Karpas-422 (cell line): Measurements from ENCODE around the gene B4GALT4. TPM values are rescaled to one million over a fixed set of nuclear protein-coding genes. Genes with fewer than 3 reads are reported as not detected.

Source experiments
- DNase-seq: peaks from one replicate; pipeline ENCODE4 v3.0.0-alpha.2; 2015
- H2AFZ ChIP-seq: fragments of 200-600 bp; sonication (generic); 2 replicates; pipeline ENCODE4 v1.6.1; 2014; ENCODE audit warnings: antibody characterized with exemption, low read length, mixed read lengths
- H3K27ac ChIP-seq: fragments of 200-600 bp; sonication (generic); 2 replicates; pipeline ENCODE4 v1.5.1; 2014; ENCODE audit warnings: mild to moderate bottlenecking, low read length, moderate library complexity
- H3K27me3 ChIP-seq: fragments of 200-600 bp; sonication (generic); 2 replicates; pipeline ENCODE4 v1.6.1; 2014; ENCODE audit warnings: low read length, mixed read lengths
- H3K36me3 ChIP-seq: fragments of 200-600 bp; sonication (generic); 2 replicates; pipeline ENCODE4 v1.6.1; 2014; ENCODE audit warnings: low read length, mixed read lengths; ENCODE audit not compliant: insufficient read depth
- H3K4me1 ChIP-seq: fragments of 200-600 bp; sonication (generic); 2 replicates; pipeline ENCODE4 v1.6.1; 2014; ENCODE audit warnings: mild to moderate bottlenecking, low read length, mixed read lengths
- H3K4me2 ChIP-seq: fragments of 200-600 bp; sonication (generic); 2 replicates; pipeline ENCODE4 v1.6.1; 2014; ENCODE audit warnings: low read length, low read depth, mild to moderate bottlenecking; ENCODE audit not compliant: poor library complexity, severe bottlenecking
- H3K4me3 ChIP-seq: fragments of 200-600 bp; sonication (generic); 2 replicates; pipeline ENCODE4 v1.5.1; 2014; ENCODE audit warnings: mild to moderate bottlenecking, antibody characterized with exemption, low read length, mixed read lengths
- H3K79me2 ChIP-seq: fragments of 200-600 bp; sonication (generic); 2 replicates; pipeline ENCODE4 v1.6.1; 2014; ENCODE audit warnings: mild to moderate bottlenecking, low read length, mixed read lengths
- H3K9ac ChIP-seq: fragments of 200-600 bp; sonication (generic); 2 replicates; pipeline ENCODE4 v1.6.0; 2014; ENCODE audit warnings: low read length
- H3K9me2 ChIP-seq: fragments of 200-600 bp; sonication (generic), shearing (Covaris generic); replicated peaks from 2 replicates; pipeline ENCODE4 v1.6.0; 2014; ENCODE audit warnings: mild to moderate bottlenecking, low read length, moderate library complexity; ENCODE audit not compliant: insufficient read depth
- H3K9me3 ChIP-seq: fragments of 300-700, 200-600 bp; sonication (generic); 2 replicates; pipeline ENCODE4 v1.6.1; 2014; ENCODE audit warnings: low read length, mixed read lengths
- H4K20me1 ChIP-seq: fragments of 200-600 bp; sonication (generic); 2 replicates; pipeline ENCODE4 v1.6.1; 2014; ENCODE audit warnings: mild to moderate bottlenecking, antibody characterized with exemption, low read length, low read depth; ENCODE audit not compliant: insufficient read depth
- total RNA-seq: library from RNA; depleted of rRNA; stranded (reverse); fragments of >200 nt; shearing (Covaris generic); gene quantifications from 2 replicates; pipeline ENCODE4 v1.2.3, GENCODE V29; 2014; ENCODE audit warnings: low replicate concordance

The B4GALT4 gene
- total RNA-seq, 1 experiment from 2014 or later, result 9.8 TPM

DNA sequence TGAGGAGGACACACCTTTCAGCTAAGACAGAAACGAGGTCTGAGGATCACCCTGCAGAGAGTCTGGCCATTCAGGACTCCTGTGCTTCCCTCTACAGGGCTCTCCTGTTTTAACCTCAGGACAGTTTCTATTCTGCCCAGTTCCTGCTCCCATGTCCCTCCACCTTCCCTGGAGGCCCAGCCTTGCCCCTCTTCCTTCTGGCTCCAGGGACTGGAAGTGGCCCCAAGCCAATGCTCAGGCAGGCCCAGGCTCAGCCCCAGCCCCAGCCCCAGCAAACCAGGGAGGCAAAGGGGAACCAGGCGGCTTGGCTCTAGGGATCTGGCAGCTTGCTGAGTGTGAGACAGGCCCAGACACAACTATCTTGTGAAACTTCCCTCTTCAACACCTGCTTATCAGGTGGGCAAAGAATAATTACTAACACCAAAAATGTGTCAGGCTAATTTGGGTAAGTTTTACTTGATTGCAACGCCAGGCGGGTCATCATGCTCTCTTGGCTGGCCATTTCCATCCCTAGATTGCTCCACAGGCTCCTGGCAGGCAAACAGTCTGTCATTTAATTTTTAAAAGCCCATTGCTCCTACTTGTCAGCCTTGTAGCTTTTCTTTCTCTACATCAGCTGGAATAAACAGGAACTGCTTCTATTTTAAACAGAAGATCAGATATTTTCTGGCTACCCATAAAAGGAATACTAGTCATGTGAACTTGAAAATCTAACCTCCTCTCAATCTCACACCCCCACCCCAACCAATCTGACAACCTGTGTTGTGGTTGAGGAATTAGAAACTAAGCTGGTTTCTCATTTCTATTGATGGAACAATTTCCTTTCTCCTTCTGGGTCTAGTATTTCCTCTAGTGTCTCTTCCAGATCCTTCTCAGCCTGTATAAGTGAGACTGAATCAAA, 33.8 kb downstream of the B4GALT4 start:
- Histone ChIP-seq H3K4me1 (no peaks in the 10 kb centered on the region), H3K27ac (no peak overlapping the region), H3K4me3 (no peak overlapping the region)

GRCh38 chr3:119205685-119206084, 35.0 kb downstream of the B4GALT4 start:
- Histone ChIP-seq H3K36me3 (no peaks in the 10 kb centered on the region), H2AFZ (no peak overlapping the region), H3K4me2 (no peak overlapping the region), H3K9me2 (no peaks in the 10 kb centered on the region), H3K4me1 (no peaks in the 10 kb centered on the region), H3K27ac (no peak overlapping the region), H3K9ac (no peak overlapping the region), H3K4me3 (no peak overlapping the region), H4K20me1 (no peaks in the 10 kb centered on the region), H3K27me3 (no peaks in the 10 kb centered on the region), H3K79me2 (no peaks in the 10 kb centered on the region), H3K9me3 (no peaks in the 10 kb centered on the region)
- no peak for DNase-seq

More for the DNA sequence above, 33.8 kb downstream of the B4GALT4 start:
- no peak overlapping the region for H3K9ac ChIP-seq
- no peaks in the 10 kb centered on the region for H3K9me3 ChIP-seq
- H4K20me1 ChIP-seq, result no peaks in the 10 kb centered on the region
- H3K9me2 ChIP-seq, result no peaks in the 10 kb centered on the region
- no peak overlapping the region for H3K4me2 ChIP-seq
- no peak for DNase-seq
- no peak overlapping the region for H2AFZ ChIP-seq
- no peaks in the 10 kb centered on the region for H3K27me3 ChIP-seq
- 0 out of 2 replicates have a peak, but pooled peaks cover under 1% of the 10 kb centered on the region for H3K36me3 ChIP-seq
- no peaks in the 10 kb centered on the region for H3K79me2 ChIP-seq

GRCh38 chr3:119205209-119205608, 35.5 kb downstream of the B4GALT4 start:
- no peak for DNase-seq
- H3K36me3 ChIP-seq, result no peaks in the 10 kb centered on the region
- no peak overlapping the region for H3K9ac ChIP-seq
- H3K4me1 ChIP-seq, result no peaks in the 10 kb centered on the region
- no peaks in the 10 kb centered on the region for H3K9me2 ChIP-seq
- H3K9me3 ChIP-seq, result no peaks in the 10 kb centered on the region
- H4K20me1 ChIP-seq, result no peaks in the 10 kb centered on the region
- no peak overlapping the region for H3K27ac ChIP-seq
- no peaks in the 10 kb centered on the region for H3K79me2 ChIP-seq
- H3K27me3 ChIP-seq, result no peaks in the 10 kb centered on the region
- no peak overlapping the region for H3K4me3 ChIP-seq
- no peak overlapping the region for H3K4me2 ChIP-seq
- no peak overlapping the region for H2AFZ ChIP-seq

- DNase-seq, result no peak
- Histone ChIP-seq H3K27ac (no peak overlapping the region), H3K9me2 (no peaks in the 10 kb centered on the region), H3K4me3 (no peak overlapping the region), H3K27me3 (no peaks in the 10 kb centered on the region), H3K4me1 (no peaks in the 10 kb centered on the region), H3K36me3 (no peaks in the 10 kb centered on the region), H4K20me1 (no peaks in the 10 kb centered on the region), H2AFZ (no peak overlapping the region), H3K9me3 (no peaks in the 10 kb centered on the region), H3K79me2 (no peaks in the 10 kb centered on the region), H3K9ac (no peak overlapping the region), H3K4me2 (no peak overlapping the region)
These were observed 44.8 kb downstream of the B4GALT4 start for GRCh38 chr3:119195911-119196310.

- Histone ChIP-seq H3K9ac (no peak overlapping the region), H3K79me2 (no peaks in the 10 kb centered on the region), H3K27me3 (no peaks in the 10 kb centered on the region), H4K20me1 (no peaks in the 10 kb centered on the region), H3K4me1 (no peaks in the 10 kb centered on the region), H3K4me2 (no peak overlapping the region), H3K9me3 (no peaks in the 10 kb centered on the region), H3K36me3 (no peaks in the 10 kb centered on the region), H2AFZ (no peak overlapping the region), H3K27ac (no peak overlapping the region), H3K4me3 (no peak overlapping the region), H3K9me2 (no peaks in the 10 kb centered on the region)
- DNase-seq, result no peak
These were observed 45.6 kb downstream of the B4GALT4 start for GRCh38 chr3:119195151-119195476.

DNA sequence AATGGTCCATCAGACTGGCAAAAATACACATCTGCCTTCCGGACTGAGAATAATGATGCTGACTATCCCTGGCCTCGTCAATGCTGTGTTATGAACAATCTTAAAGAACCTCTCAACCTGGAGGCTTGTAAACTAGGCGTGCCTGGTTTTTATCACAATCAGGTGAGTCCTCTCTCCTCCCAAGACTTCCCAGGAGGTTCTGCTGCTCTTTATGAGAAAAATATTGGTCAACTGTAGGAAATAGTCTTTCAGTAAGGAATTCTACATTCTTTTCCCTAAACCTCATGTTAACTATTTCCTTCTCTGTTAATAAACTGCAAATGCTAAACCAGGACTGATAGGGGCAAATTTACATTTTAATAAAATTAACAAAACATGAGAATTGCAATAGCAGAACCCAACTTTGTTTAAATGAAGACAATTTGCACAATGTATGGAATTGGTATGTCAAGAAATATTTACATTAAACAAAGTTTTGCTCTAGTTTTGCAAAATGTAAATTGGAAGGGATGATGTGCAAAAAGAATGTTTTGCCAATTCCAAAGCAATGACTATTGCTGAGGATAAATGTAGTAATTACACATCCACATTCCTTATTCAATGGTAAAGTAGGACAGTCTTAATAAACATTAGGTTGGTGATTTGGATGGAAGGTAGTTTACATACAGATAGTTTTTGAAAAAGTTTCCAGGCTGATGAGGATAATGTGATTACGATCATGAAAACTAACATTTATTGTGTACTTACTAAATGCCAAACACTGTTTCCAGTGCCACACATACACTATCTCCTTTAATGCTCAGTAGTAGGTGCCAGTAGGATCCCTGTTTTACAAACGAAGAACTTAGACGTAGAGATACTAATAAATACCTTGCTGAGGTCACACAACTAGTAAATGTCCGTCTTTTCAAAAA, 46.2 kb downstream of the B4GALT4 start:
- no peaks in the 10 kb centered on the region for H3K4me1 ChIP-seq
- no peaks in the 10 kb centered on the region for H3K79me2 ChIP-seq
- no peak overlapping the region for H2AFZ ChIP-seq
- no peak overlapping the region for H3K9ac ChIP-seq
- no peak for DNase-seq
- no peaks in the 10 kb centered on the region for H3K36me3 ChIP-seq
- H3K27ac ChIP-seq, result no peak overlapping the region
- H4K20me1 ChIP-seq, result no peaks in the 10 kb centered on the region
- H3K9me2 ChIP-seq, result no peaks in the 10 kb centered on the region
- H3K4me3 ChIP-seq, result no peak overlapping the region
- H3K27me3 ChIP-seq, result no peaks in the 10 kb centered on the region
- no peaks in the 10 kb centered on the region for H3K9me3 ChIP-seq
- H3K4me2 ChIP-seq, result no peak overlapping the region

- H3K4me2 ChIP-seq, result no peak overlapping the region
- H3K4me1 ChIP-seq, result no peaks in the 10 kb centered on the region
- no peaks in the 10 kb centered on the region for H3K9me2 ChIP-seq
- H3K27me3 ChIP-seq, result no peaks in the 10 kb centered on the region
- no peak overlapping the region for H3K9ac ChIP-seq
- H3K79me2 ChIP-seq, result no peaks in the 10 kb centered on the region
- no peak overlapping the region for H2AFZ ChIP-seq
- DNase-seq, result no peak
- no peak overlapping the region for H3K4me3 ChIP-seq
- no peak overlapping the region for H3K27ac ChIP-seq
- H4K20me1 ChIP-seq, result no peaks in the 10 kb centered on the region
- H3K9me3 ChIP-seq, result no peaks in the 10 kb centered on the region
- no peaks in the 10 kb centered on the region for H3K36me3 ChIP-seq
These were observed 48.9 kb downstream of the B4GALT4 start for GRCh38 chr3:119191800-119192199.

- Histone ChIP-seq H3K4me3 (no peak overlapping the region), H3K27me3 (no peaks in the 10 kb centered on the region), H3K9ac (no peak overlapping the region), H4K20me1 (no peaks in the 10 kb centered on the region), H3K79me2 (no peaks in the 10 kb centered on the region), H3K9me3 (no peaks in the 10 kb centered on the region), H3K27ac (no peak overlapping the region), H3K4me2 (no peak overlapping the region), H2AFZ (no peak overlapping the region), H3K9me2 (no peaks in the 10 kb centered on the region), H3K36me3 (no peaks in the 10 kb centered on the region), H3K4me1 (no peaks in the 10 kb centered on the region)
- DNase-seq, result no peak
These were observed 53.4 kb downstream of the B4GALT4 start for GRCh38 chr3:119187266-119187665.
